Measurements from ENCODE around the gene SPACA5B. TPM values are rescaled to one million over a fixed set of nuclear protein-coding genes. Genes with fewer than 3 reads are reported as not detected.
A peak's percentile ranks its signal among the peaks of the same experiment; 100 is the strongest.
"Not testable (repeated sequence)": the region's sequence is repeated elsewhere in the genome, so short reads cannot be mapped to it uniquely, and the experiment has no call there.

The SPACA5B gene
- polyA plus RNA-seq, 1 donor = not detected

- not testable (repeated sequence) for DNase-seq; H3K27ac ChIP-seq (ENCODE audit: low read length); H3K36me3 ChIP-seq (ENCODE audit: control insufficient read depth, insufficient read depth, low read length); H3K9me3 ChIP-seq (ENCODE audit: control insufficient read depth, low read depth, low read length); H3K4me3 ChIP-seq (ENCODE audit: low read length); H3K27me3 ChIP-seq (ENCODE audit: control insufficient read depth, insufficient read depth, low read length); H3K4me1 ChIP-seq (ENCODE audit: control insufficient read depth, insufficient read depth, low read length)
- no CpG with 5 or more reads among the region's 33 CpGs for WGBS (ENCODE audit: insufficient coverage, low lambda C conversion rate)
Observed at GRCh38 chrX:48139076-48139475, 8.7 kb downstream of the SPACA5B start.

GRCh38 chrX:48141810-48142508 lies 11.5 kb downstream of the SPACA5B start:
- not testable (repeated sequence) for H3K4me3 ChIP-seq (ENCODE audit: low read length); H3K27me3 ChIP-seq (ENCODE audit: control insufficient read depth, insufficient read depth, low read length); H3K4me1 ChIP-seq (ENCODE audit: control insufficient read depth, insufficient read depth, low read length); H3K36me3 ChIP-seq (ENCODE audit: control insufficient read depth, insufficient read depth, low read length); DNase-seq; H3K27ac ChIP-seq (ENCODE audit: low read length); H3K9me3 ChIP-seq (ENCODE audit: control insufficient read depth, low read depth, low read length)
- no CpG with 5 or more reads among the region's 2 CpGs for WGBS (ENCODE audit: insufficient coverage, low lambda C conversion rate)

DNA sequence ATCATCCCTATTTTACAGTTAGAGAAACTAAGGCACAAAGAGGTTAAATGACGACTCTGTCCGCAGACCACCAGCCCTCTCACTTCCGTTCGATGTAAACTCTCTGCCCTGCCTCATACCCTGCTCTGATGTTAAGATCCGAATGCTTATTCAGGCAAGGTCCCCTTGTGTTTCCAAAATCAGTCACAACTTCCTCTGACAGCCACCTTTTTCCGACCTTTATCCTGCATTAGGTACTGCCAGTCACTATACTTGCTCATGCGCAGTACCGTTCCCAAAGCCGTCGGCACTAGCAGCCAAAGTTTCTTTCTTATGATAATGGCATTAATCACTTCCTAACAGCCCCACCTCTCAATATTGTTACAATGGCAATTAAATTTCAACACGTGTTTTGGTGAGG lies 12.3 kb downstream of the SPACA5B start:
- H3K27ac ChIP-seq (ENCODE audit: low read length); DNase-seq; H3K4me3 ChIP-seq (ENCODE audit: low read length); H3K27me3 ChIP-seq (ENCODE audit: control insufficient read depth, insufficient read depth, low read length); H3K9me3 ChIP-seq (ENCODE audit: control insufficient read depth, low read depth, low read length); H3K4me1 ChIP-seq (ENCODE audit: control insufficient read depth, insufficient read depth, low read length); H3K36me3 ChIP-seq (ENCODE audit: control insufficient read depth, insufficient read depth, low read length): not testable (repeated sequence)
- WGBS (ENCODE audit: insufficient coverage, low lambda C conversion rate) = no CpG with 5 or more reads among the region's 11 CpGs

DNA sequence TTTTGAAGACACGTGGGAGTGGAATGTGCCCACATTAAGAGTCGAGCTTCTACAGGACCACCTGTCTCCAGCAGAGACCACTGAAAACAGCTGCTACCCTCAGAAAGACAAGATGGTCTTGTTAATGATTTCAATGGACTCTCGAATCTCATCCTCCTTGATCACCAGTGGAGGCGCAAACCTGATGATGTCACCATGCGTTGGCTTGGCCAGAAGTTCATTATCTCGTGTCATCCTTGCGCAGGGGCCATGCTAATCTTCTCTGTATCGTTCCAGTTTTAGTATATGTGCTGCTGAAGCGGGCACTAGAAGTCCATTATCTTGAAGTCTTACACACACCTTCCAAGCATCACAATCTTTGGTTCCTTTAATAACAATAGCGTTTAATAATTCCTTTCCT lies 23.3 kb downstream of the SPACA5B start:
- no CpG with 5 or more reads among the region's 10 CpGs for WGBS (ENCODE audit: insufficient coverage, low lambda C conversion rate)
- Histone ChIP-seq H3K36me3 (ENCODE audit: control insufficient read depth, insufficient read depth, low read length) (no peaks in the 10 kb centered on the region), H3K4me3 (ENCODE audit: low read length) (no peak overlapping the region), H3K27me3 (ENCODE audit: control insufficient read depth, insufficient read depth, low read length) (no peaks in the 10 kb centered on the region), H3K9me3 (ENCODE audit: control insufficient read depth, low read depth, low read length) (no peaks in the 10 kb centered on the region), H3K27ac (ENCODE audit: low read length) (no peak overlapping the region), H3K4me1 (ENCODE audit: control insufficient read depth, insufficient read depth, low read length) (no peaks in the 10 kb centered on the region)
- DNase-seq = no peak

DNA sequence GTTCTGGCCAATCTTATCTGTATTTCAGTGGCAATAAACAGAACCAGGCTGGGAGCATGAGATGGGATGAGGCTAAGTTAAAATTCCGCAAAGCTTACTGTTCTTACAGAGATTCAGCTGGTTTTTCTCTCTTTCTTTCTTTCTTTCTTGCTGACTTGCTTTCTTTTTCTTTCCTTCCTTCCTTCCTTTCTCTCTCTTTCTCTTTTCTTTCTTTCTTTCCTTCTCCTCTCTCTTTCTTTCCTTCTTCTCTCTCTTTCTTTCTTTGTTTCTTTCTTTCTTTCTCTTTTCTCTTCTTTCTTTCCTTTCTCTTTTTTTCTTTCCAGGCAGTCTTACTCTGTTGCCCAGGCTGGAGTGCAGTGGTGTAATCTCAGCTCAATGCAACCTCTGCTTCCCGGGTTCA lies 24.4 kb downstream of the SPACA5B start:
- Histone ChIP-seq H3K4me1 (ENCODE audit: control insufficient read depth, insufficient read depth, low read length) (no peaks in the 10 kb centered on the region), H3K27me3 (ENCODE audit: control insufficient read depth, insufficient read depth, low read length) (no peaks in the 10 kb centered on the region), H3K4me3 (ENCODE audit: low read length) (no peak overlapping the region), H3K27ac (ENCODE audit: low read length) (no peak overlapping the region), H3K36me3 (ENCODE audit: control insufficient read depth, insufficient read depth, low read length) (no peaks in the 10 kb centered on the region), H3K9me3 (ENCODE audit: control insufficient read depth, low read depth, low read length) (no peaks in the 10 kb centered on the region)
- no CpG with 5 or more reads among the region's 2 CpGs for WGBS (ENCODE audit: insufficient coverage, low lambda C conversion rate)
- no peak for DNase-seq

DNA sequence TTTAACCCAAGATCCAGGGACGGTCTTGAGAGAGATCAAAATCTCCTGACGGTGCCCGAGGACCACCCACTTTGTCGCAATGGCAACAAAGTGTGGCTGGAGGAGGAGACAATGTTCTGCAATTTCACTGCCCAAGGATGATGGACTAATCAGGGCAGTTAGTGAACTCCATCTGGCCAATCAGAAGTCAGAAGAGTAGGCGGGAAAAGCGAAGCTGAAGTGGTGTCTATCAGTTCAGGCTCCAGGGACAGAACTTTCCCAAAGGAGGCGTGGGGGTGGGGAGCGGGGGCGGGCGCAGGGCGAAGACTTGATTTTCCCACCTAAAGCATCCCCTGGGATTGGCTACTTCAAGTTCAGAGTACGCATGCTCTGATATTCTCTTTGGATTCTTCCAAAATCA lies 25.6 kb downstream of the SPACA5B start:
- H3K4me3 ChIP-seq (ENCODE audit: low read length) = no peak overlapping the region
- H3K4me1 ChIP-seq (ENCODE audit: control insufficient read depth, insufficient read depth, low read length) = no peaks in the 10 kb centered on the region
- no peaks in the 10 kb centered on the region for H3K27me3 ChIP-seq (ENCODE audit: control insufficient read depth, insufficient read depth, low read length)
- H3K27ac ChIP-seq (ENCODE audit: low read length) = no peak overlapping the region
- DNase-seq = no peak
- no peaks in the 10 kb centered on the region for H3K9me3 ChIP-seq (ENCODE audit: control insufficient read depth, low read depth, low read length)
- no peaks in the 10 kb centered on the region for H3K36me3 ChIP-seq (ENCODE audit: control insufficient read depth, insufficient read depth, low read length)
- no CpG with 5 or more reads among the region's 12 CpGs for WGBS (ENCODE audit: insufficient coverage, low lambda C conversion rate)

- no peak overlapping the region for H3K4me3 ChIP-seq (ENCODE audit: low read length)
- no peaks in the 10 kb centered on the region for H3K9me3 ChIP-seq (ENCODE audit: control insufficient read depth, low read depth, low read length)
- no peak for DNase-seq
- H3K4me1 ChIP-seq (ENCODE audit: control insufficient read depth, insufficient read depth, low read length) = no peaks in the 10 kb centered on the region
- H3K27ac ChIP-seq (ENCODE audit: low read length) = no peak overlapping the region
- H3K36me3 ChIP-seq (ENCODE audit: control insufficient read depth, insufficient read depth, low read length) = no peaks in the 10 kb centered on the region
- no peaks in the 10 kb centered on the region for H3K27me3 ChIP-seq (ENCODE audit: control insufficient read depth, insufficient read depth, low read length)
- no CpG with 5 or more reads among the region's 12 CpGs for WGBS (ENCODE audit: insufficient coverage, low lambda C conversion rate)
Observed at GRCh38 chrX:48165241-48165640, 34.8 kb downstream of the SPACA5B start.

DNA sequence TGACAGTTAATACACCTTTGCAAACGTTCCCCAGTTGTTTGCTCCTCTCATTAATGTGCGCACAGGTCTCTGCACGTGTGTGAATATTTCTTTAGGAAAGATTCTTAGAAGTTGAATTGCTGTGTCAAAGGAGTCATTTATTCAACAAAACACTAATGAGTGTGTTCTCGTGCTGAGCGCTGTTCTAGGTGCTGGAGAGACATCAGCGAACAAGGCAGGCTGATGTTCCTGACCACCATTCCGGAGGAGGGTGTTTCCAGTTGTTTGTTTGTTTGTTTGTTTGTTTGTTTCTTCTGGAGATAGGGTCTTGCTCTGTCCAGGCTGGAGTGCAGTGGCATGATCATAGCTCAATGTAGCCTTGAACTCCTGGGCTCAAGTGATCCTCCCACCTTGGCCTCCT lies 35.9 kb downstream of the SPACA5B start:
- WGBS (ENCODE audit: insufficient coverage, low lambda C conversion rate) = no CpG with 5 or more reads among the region's 7 CpGs

DNA sequence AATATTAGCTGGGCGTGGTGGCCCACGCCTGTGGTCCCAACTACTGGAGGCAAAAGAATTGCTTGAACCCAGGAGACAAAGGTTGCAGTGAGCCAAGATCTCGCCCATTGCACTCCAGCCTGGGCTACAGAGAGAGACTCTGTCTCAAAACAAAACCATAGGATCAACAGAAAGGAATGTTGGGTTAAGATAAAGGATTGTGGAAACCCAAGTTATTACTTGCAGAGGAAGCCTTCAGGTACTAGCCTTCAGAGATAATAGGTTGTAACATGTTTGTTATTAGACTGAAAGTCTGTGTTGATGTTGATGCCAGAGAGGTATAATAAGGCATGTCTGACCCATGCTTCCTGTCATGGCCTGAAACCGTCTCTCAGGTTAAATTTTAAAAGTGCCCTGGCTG lies 49.3 kb downstream of the SPACA5B start:
- peak in 1 of 2 donors; percentile 1 for DNase-seq
- Histone ChIP-seq H3K36me3 (ENCODE audit: control insufficient read depth, insufficient read depth, low read length) (no peaks in the 10 kb centered on the region), H3K4me3 (ENCODE audit: low read length) (no peak overlapping the region), H3K27me3 (ENCODE audit: control insufficient read depth, insufficient read depth, low read length) (no peaks in the 10 kb centered on the region), H3K9me3 (ENCODE audit: control insufficient read depth, low read depth, low read length) (no peaks in the 10 kb centered on the region), H3K27ac (ENCODE audit: low read length) (no peak overlapping the region), H3K4me1 (ENCODE audit: control insufficient read depth, insufficient read depth, low read length) (no peaks in the 10 kb centered on the region)
- WGBS (ENCODE audit: insufficient coverage, low lambda C conversion rate) = no CpG with 5 or more reads among the region's 4 CpGs

More for the DNA sequence above, 35.9 kb downstream of the SPACA5B start:
- not testable (repeated sequence) for DNase-seq; H3K4me1 ChIP-seq (ENCODE audit: control insufficient read depth, insufficient read depth, low read length); H3K9me3 ChIP-seq (ENCODE audit: control insufficient read depth, low read depth, low read length); H3K36me3 ChIP-seq (ENCODE audit: control insufficient read depth, insufficient read depth, low read length); H3K4me3 ChIP-seq (ENCODE audit: low read length); H3K27ac ChIP-seq (ENCODE audit: low read length); H3K27me3 ChIP-seq (ENCODE audit: control insufficient read depth, insufficient read depth, low read length)

- DNase-seq = no peak
- H3K27ac ChIP-seq (ENCODE audit: low read length) = no peak overlapping the region
- no peaks in the 10 kb centered on the region for H3K4me1 ChIP-seq (ENCODE audit: control insufficient read depth, insufficient read depth, low read length)
- H3K36me3 ChIP-seq (ENCODE audit: control insufficient read depth, insufficient read depth, low read length) = no peaks in the 10 kb centered on the region
- H3K27me3 ChIP-seq (ENCODE audit: control insufficient read depth, insufficient read depth, low read length) = no peaks in the 10 kb centered on the region
- no peak overlapping the region for H3K4me3 ChIP-seq (ENCODE audit: low read length)
- no CpG with 5 or more reads among the region's 4 CpGs for WGBS (ENCODE audit: insufficient coverage, low lambda C conversion rate)
- no peaks in the 10 kb centered on the region for H3K9me3 ChIP-seq (ENCODE audit: control insufficient read depth, low read depth, low read length)
Observed at GRCh38 chrX:48180811-48181210, 50.4 kb downstream of the SPACA5B start.

DNA sequence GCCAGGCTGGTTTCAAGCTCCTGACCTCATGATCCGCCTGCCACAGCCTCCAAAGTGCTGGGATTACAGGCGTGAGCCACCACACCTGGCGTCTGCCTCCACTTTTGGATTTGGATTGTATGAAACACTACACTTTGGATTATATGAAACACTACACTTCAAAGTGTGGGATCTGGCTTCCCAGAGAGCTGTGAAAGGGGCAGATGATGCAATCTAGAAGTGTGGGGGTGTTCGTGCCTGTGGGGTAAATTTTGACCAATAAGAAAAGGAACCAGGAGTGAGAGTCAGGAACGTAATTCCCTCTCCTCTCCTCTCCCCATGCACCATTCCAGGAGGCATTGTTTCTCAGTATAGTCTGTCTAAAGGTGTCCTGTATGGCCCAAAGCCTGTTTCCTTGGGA lies 51.5 kb downstream of the SPACA5B start:
- not testable (repeated sequence) for H3K36me3 ChIP-seq (ENCODE audit: control insufficient read depth, insufficient read depth, low read length); H3K4me1 ChIP-seq (ENCODE audit: control insufficient read depth, insufficient read depth, low read length); H3K9me3 ChIP-seq (ENCODE audit: control insufficient read depth, low read depth, low read length); H3K4me3 ChIP-seq (ENCODE audit: low read length); DNase-seq; H3K27ac ChIP-seq (ENCODE audit: low read length); H3K27me3 ChIP-seq (ENCODE audit: control insufficient read depth, insufficient read depth, low read length)
- WGBS (ENCODE audit: insufficient coverage, low lambda C conversion rate) = no CpG with 5 or more reads among the region's 5 CpGs

Data from large intestine (tissue), 3 donors.